Regular cardiac myocyte (primary cell): ENCODE results near the gene SNX20. TPM values are rescaled to one million over a fixed set of nuclear protein-coding genes. Genes with fewer than 3 reads are reported as not detected.

ENCODE experiments used
- total RNA-seq: library from RNA; depleted of rRNA; stranded (reverse); fragments of >200 nt; gene quantifications from 2 replicates; pipeline ENCODE4 v1.2.3, GENCODE V29; 2014

SNX20 gene, protein sequence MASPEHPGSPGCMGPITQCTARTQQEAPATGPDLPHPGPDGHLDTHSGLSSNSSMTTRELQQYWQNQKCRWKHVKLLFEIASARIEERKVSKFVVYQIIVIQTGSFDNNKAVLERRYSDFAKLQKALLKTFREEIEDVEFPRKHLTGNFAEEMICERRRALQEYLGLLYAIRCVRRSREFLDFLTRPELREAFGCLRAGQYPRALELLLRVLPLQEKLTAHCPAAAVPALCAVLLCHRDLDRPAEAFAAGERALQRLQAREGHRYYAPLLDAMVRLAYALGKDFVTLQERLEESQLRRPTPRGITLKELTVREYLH
- not detected in 2 replicates for total RNA-seq

DNA sequence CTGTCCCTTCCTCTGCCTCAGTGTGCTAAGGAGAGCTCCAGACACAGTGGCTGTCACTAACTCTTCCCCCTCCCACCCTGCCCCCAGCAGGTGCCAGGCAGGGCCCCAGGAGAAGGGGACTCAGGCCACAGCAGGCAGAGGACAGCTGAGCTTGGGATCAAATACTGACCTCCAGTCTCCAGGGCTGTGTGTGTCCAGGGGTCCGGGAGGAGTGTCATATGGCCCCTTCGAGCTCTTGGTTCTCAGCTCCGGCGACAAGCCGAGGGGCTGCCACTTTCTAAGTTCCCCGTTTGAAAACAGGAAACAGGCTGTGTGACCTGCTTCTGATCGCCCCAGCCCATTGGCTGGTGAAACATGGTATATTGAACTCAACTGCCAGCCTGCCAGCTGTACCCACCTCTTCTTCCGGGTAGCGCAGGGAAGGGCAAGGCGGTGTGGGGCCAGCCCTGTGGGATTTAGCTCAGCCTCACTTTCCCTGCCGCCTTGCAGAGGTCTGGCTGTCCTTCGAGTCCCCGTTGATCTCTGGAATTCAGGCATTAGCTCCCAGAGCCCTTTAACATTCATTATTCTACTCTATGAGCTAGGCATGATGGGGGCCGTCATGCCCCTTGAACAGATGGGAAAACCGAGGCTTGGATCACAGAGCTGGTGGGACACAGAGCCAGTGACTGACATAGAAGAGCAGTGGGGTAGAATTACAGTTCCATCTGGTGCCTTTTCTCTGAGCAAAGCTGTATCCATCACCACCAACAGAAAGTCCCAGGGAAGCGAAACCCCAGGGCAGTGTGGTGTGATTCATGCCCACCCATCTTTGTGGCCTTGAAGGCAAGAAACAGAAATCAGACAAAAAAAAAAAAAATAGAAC lies at the start of gene SNX20:
SNX20 (minus strand) TSS at position 292 of the 865 bp plus-strand sequence. CDS start 3,786 bp downstream, outside the sequence.

DNA sequence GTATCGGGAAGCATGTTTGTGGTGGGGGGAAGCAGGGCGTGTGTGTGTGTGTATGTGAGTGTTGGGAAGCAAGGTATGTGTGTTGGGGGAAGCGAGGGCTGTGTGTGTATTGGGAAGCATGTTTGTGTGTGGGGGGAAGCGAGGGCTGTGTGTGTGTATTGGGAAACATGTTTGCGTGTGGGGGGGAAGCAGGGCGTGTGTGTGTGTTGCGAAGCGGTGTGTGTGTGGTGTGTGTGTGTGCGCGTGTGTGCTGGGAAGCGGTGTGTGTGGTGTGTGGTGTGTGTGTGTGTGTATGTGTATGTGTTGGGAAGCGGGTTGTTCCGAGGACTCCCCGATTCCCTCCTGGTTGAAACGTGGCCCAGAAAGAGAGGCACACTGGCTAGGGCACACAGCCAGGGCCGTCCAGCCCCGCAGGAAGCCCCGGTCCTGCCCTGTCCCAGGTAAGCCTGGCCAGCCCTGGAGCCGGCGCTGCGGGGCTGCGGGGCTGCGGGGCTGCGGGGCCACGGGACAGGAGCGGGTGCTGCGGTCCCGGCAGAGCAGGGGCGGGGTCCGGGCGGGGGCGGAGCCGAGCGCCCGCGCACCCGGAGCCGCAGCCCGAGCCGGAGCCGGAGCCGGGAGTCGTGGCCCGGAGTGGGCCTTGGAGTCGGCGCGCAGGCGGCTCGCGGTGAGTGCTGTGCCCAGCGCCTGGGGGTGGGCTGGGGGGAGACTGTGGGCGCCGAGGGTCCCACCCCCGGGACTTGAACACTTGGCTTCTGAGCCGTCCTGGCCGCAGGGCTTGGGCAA lies 12.1 kb upstream of the SNX20 start, which contains the start of gene NOD2:
NOD2 (plus strand) TSS at position 608 of the 783 bp plus-strand sequence. CDS start 5,890 bp downstream, outside the sequence.

Other genes with a start within 250 kb of the SNX20 start
- gene NKD1, start 132.9 kb downstream of the SNX20 start, total RNA-seq: under 0.01 TPM in 1 of 2 replicates, not detected in the other
- gene NOD2, start 12.3 kb upstream of the SNX20 start, total RNA-seq: 0.19 and 0.28 TPM in 2 replicates
- gene CYLD, start 60.8 kb upstream of the SNX20 start, total RNA-seq: 55.8 and 85.4 TPM in 2 replicates